Activated CD8-positive, alpha-beta memory T cell treated with anti-CD3 and anti-CD28 coated beads, Interleukin-2, amount 50 U/mL, for 1 hour (primary cell): ENCODE results near the gene TOPBP1.
A peak's percentile ranks its signal among the peaks of the same experiment; 100 is the strongest.
"Not testable (repeated sequence)": the region's sequence is repeated elsewhere in the genome, so short reads cannot be mapped to it uniquely, and the experiment has no call there.

Experiments used
- DNase-seq: peaks from one replicate; pipeline ENCODE4 v3.0.0-alpha.2; 2020; ENCODE audit errors: extremely low read depth

Gene TOPBP1

DNA sequence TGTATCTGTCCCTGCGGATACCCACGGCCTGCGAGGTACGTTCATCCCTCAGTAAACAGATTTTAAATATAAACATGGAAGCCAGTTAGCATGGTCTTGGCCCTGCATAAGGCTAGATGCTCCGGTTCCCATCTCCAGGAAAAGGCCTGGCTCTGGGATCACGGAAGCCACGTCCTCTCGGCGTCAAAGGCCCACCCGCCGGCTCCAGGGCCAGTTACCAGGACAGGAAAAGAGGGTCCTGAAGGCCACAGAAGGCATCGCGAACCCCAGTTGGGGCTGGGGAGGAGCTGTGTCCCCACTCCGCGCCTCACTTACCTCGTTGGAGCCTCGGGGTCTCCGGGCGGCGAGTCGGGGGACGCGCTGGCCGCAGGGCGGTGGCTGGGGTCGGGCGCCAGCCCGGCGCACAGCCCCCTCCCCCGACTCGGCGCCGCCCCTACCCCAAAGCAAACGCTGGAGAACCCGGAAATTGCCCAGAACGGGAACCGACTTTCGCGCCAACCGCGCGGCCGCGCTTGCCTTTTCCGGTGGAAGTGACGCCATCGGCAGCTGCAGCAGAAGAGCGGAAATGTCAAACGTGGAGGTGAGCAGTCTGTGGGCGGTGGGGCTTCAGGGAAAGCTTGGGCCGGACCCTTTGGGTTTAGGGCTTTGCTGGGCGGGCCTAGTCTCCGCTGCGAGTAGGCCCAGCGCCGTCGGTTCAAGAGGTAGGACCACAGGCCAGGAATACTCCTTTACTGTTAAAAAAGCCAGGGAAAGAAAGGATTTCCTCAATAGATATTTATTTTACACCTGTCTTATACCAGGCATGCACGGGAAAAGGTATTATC is at the start of gene TOPBP1:
Gene TOPBP1 (minus strand): TSS at position 488 of the 824 bp plus-strand sequence. CDS start 814 bp downstream, outside the sequence.
- DNase-seq: peak; percentile 49

- DNase-seq: no peak
Measured at GRCh38 chr3:133711013-133711412, 49.3 kb upstream of the TOPBP1 start.

- no peak for DNase-seq
Measured at GRCh38 chr3:133709139-133709750, 47.5 kb upstream of the TOPBP1 start.

DNA sequence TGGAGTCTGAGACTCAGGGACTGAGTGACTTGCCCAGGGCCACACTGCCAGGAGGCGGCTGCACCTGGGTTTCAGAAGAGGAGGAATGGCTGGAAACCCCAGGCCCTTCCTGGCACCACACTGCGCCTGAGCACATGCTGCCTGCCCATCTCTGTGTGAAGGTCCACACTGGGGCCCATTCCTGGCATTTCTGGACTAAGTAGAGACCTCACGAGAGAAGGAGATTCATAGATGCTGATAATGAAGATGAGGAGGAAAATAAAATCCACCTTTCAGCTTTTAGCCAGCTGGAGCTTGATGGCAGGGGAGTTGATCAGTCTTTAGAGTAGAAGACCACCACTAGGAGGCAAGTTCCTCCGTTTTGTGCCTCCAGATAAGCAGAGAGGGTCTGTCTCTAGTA is 44.3 kb upstream of the TOPBP1 start:
- DNase-seq: no peak

- DNase-seq: no peak
Measured at GRCh38 chr3:133703915-133704314, 42.2 kb upstream of the TOPBP1 start.

DNA sequence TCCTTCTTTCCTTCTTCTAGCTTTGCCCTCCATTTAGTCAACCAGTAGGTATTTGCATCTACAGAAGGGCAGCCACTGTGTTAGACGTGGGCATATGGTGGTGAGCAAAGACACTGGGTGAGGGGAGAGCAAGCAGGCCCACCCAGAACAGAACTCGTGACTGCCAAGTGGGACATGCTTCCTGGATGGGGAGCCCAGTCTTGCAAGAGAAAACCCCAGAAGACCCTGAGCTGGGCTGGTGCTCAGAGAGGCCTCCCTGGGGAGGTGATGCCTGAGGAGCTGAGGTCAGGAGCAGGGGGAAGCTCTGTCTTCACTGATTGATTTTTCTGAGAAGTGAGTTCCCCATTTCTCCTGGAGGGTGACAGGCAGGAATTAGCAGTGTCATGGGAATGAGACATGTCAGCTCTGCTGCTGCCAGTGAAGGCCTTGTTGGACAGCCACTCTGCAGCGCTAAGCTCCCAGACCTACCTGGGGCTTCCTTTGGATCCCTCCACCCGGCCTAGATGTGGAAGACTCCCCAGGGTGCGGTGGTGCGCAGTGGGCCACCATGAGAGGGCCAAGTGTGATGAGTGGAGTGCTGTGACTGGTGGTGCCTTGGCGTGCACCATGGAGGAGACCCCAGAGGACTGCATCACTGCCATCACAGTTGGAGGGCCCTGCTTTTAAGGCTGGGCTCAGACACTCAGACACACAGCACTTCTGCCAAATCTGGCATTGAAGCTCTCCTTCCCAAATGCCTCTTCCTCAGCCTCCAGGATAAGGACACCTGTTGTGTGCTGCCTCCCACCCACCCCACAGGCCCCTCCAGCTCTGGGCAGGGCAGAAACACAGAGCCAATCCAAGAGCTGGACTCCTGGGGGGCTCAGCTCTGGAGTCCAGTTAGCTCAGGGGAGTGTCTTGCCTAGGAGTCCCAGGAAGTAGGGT is 40.0 kb upstream of the TOPBP1 start:
- no peak for DNase-seq

GRCh38 chr3:133700351-133700750 is 38.6 kb upstream of the TOPBP1 start:
- no peak for DNase-seq

DNA sequence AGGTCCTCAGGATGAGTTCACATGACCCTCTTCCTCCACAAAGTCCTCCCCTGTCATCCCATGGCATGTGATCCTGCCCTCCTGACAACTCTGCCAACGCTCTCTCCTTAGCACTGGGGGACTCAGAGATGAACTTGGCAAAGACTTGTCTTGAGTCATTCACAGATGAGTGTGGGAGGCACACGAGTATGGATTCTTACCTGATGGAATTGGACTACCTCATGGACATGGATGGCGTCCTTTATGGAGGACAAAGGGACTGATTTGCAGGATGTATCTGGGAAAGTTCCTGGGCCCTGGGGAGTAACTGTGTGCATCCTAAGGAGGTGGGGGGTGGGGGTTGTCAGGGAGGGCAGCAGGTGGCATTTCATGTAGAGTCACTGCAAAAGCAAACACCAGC is 38.2 kb upstream of the TOPBP1 start:
- DNase-seq: no peak

GRCh38 chr3:133699467-133699866 is 37.7 kb upstream of the TOPBP1 start:
- no peak for DNase-seq

DNA sequence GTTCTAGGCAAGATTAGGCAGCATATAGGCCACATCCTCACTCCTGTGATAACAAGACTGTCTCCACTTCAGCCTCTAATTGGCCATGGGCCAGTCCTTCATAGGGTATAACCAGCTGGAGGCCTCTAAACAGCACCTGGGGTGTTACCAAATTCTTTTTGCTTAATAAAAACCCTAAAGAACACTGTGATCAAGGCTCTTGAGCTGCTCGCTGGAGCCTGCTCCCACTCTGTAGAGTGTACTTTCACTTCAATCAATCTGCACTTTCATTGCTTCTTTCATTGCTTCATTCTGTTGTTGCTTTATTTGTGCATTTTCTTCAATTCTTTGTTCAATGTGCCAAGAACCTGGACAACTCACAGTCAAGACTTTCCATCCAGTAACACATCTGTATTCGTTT is 36.2 kb upstream of the TOPBP1 start:
- DNase-seq: no peak

- DNase-seq: no peak
Measured at GRCh38 chr3:133695560-133696171, 33.9 kb upstream of the TOPBP1 start.

DNA sequence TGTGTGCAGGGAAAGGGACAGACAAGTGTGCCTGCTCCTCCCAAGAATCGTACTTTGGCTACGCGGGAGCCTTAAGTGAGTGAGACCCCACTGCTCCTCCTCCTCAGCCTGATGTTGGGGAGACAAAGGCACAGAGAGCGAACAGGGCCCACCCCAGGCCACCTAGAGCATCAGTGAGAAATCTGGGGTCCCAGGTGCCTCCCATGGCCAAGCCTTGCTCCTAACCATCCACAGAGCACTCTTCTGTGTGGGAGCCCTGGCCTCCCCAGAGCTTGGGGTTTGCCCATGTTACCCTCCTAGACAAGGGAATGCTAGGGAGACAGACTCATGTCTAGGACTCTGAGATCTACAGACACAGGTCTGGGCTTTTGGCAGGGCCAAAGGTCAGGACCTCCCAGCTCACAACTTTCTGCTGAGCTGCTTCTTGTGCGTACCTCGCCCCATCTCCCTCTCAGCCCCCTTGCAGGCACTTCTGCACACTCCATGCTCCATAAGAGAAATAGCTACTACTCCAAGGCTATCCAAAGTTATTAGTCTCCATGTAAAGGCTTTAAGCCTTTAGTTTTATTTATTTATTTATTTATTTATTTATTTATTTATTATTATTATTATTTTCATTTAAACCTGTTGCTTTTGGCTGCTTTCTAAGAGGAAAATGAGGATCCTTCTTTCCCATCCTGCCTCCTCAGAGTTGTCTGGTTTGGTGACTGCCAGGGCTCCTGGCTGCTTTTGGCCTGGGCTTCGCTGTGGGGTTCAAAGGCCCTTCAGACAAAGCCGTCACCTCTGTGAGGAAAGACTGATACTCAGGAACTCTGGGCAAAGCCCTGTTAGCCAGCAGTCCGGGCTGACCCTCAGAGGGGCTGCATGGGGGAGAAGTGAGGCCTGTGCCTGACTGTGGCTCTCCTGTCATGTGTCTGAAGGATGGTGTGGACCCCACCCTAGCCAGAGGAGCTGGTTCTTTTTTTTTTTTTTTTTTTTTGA is 32.8 kb upstream of the TOPBP1 start:
- no peak for DNase-seq

GRCh38 chr3:133693821-133694220 is 32.1 kb upstream of the TOPBP1 start:
- no peak for DNase-seq

- no peak for DNase-seq
Measured at GRCh38 chr3:133692759-133693158, 31.0 kb upstream of the TOPBP1 start.

DNA sequence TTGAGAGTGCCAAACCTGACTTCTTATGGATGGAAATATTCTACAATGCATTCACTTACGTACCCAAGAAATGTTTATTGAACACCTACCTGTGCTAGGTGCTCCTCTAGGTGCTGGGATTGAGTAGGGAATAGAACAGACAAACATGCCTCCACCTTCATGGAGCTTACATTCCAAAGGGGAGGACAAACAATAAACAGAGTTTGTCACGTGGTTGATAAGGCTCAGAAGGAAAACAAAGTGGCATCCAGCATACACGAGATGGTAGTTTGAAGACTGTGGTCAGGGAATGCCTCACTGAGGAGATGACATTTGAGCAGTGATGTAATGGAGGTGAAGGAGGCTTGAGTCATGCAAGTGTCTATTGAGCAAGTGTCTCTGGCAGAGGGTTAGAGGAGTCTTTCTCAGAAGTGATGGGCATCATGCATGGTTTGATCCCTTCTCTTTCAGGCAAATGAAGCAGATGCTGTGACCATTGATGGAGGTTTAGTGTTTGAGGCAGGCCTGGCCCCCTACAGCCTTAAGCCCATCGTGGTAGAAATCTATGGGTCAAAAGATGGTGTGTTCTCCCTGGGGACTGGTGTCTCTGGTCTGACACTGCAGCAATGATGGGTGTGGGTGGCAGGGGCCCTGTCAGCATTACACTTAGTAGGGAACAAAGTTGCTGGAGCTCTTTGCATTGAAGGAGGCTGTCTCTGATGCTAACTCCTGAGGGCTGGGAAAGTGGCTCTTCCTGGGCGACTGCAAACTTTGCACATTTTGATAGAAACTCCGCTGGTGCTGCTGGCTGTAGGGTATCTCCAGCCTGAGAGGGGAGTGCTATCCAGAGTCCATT is 29.7 kb upstream of the TOPBP1 start:
- DNase-seq: no peak

DNA sequence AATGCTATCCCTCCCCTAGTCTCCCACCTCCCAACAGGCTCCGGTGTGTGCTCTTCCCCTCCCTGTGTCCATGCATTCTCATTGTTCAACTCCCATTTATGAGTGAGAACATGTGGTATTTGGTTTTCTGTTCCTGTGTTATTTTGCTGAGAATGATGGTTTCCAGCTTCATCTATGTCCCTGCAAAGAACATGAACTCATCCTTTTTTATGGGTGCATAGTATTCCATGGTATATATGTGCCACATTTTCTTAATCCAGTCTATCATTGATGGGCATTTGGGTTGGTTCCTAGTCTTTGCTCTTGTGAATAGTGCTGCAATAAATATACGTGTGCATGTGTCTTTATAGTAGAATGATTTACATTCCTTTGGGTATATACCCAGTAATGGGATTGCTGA is 16.3 kb upstream of the TOPBP1 start:
- DNase-seq: not testable (repeated sequence)

- no peak for DNase-seq
Measured at GRCh38 chr3:133676336-133677118, 14.8 kb upstream of the TOPBP1 start.

- no peak for DNase-seq
Measured at GRCh38 chr3:133675631-133676335, 14.0 kb upstream of the TOPBP1 start.
